Subcutaneous adipose tissue (tissue), 4 donors: ENCODE results near the gene CSKMT. TPM values are rescaled to one million over a fixed set of nuclear protein-coding genes. Genes with fewer than 3 reads are reported as not detected.

Experiments
- CTCF ChIP-seq: fragments of 450-650 bp; IDR thresholded peaks from one replicate; pipeline ENCODE4 v1.5.1; 2016; ENCODE audit warnings: low read depth, mild to moderate bottlenecking, control low read depth, antibody characterized with exemption, moderate library complexity
- total RNA-seq, 4 donors: library from RNA; depleted of rRNA; stranded (reverse); fragments of >200 nt; gene quantifications; one replicate each; pipeline ENCODE4 v1.1.0, GENCODE V29; 2016

CSKMT gene
- total RNA-seq, 4 donors from 2014 or later = 2.4 to 9.6 (median 7.7) TPM

GRCh38 chr11:62648185-62648966, 16.7 kb upstream of the CSKMT start:
- no peak for TF ChIP-seq CTCF

GRCh38 chr11:62648967-62649364, 16.1 kb upstream of the CSKMT start:
- TF ChIP-seq CTCF = no peak

- TF ChIP-seq CTCF = no peak
Observed at GRCh38 chr11:62649486-62649885, 15.6 kb upstream of the CSKMT start.

- no peak for TF ChIP-seq CTCF
Observed at GRCh38 chr11:62652161-62653006, 12.7 kb upstream of the CSKMT start.

- TF ChIP-seq CTCF = no peak
Observed at GRCh38 chr11:62654297-62654696, 10.8 kb upstream of the CSKMT start.

GRCh38 chr11:62656796-62657429, 8.2 kb upstream of the CSKMT start:
- TF ChIP-seq CTCF = no peak
